ENCODE measurements around the gene INIP.

Gene INIP

GRCh38 chr9:112665347-112665746 lies 52.6 kb downstream of the INIP start:
- DNase-seq, result no peak

GRCh38 chr9:112664531-112664930 lies 53.4 kb downstream of the INIP start:
- no peak for DNase-seq

- no peak for DNase-seq
These were observed 54.2 kb downstream of the INIP start for GRCh38 chr9:112663681-112664080.

- no peak for DNase-seq
These were observed 58.0 kb downstream of the INIP start for GRCh38 chr9:112659906-112660305.

GRCh38 chr9:112655668-112656067 lies 62.2 kb downstream of the INIP start:
- no peak for DNase-seq

- DNase-seq, result no peak
These were observed 63.6 kb downstream of the INIP start for GRCh38 chr9:112654282-112654681.

- no peak for DNase-seq
These were observed 69.3 kb downstream of the INIP start for GRCh38 chr9:112648624-112649023.

- no peak for DNase-seq
These were observed 70.3 kb downstream of the INIP start for GRCh38 chr9:112647596-112647995.

- no peak for DNase-seq
These were observed 75.8 kb downstream of the INIP start for GRCh38 chr9:112642126-112642525.

- no peak for DNase-seq
These were observed 77.6 kb downstream of the INIP start for GRCh38 chr9:112640311-112640710.

Measured in NCI-H1417 treated with DMSO at 0.1 percent for 48 hours (cell line).